Activated naive CD8-positive, alpha-beta T cell (primary cell): Measurements from ENCODE around the gene RRP1.

Experiments
- H3K27ac Mint-ChIP-seq: one replicate; pipeline ENCODE4 v1.8.0; 2021; ENCODE audit warnings: mixed read lengths
- H3K27me3 Mint-ChIP-seq: one replicate; pipeline ENCODE4 v1.8.0; 2021; ENCODE audit warnings: mixed read lengths
- H3K36me3 Mint-ChIP-seq: one replicate; pipeline ENCODE4 v1.8.0; 2021; ENCODE audit warnings: mixed read lengths
- H3K4me1 Mint-ChIP-seq: one replicate; pipeline ENCODE4 v1.8.0; 2021; ENCODE audit warnings: low read depth, mixed read lengths
- H3K4me3 Mint-ChIP-seq: one replicate; pipeline ENCODE4 v1.8.0; 2021; ENCODE audit warnings: mild to moderate bottlenecking, mixed read lengths
- H3K9me3 Mint-ChIP-seq: one replicate; pipeline ENCODE4 v1.8.0; 2021; ENCODE audit warnings: low read depth, mixed read lengths

RRP1 gene

GRCh38 chr21:43799301-43799840 lies 10.0 kb downstream of the RRP1 start:
- Mint-ChIP-seq H3K9me3 (no peaks in the 10 kb centered on the region), H3K36me3 (peaks cover 2% of the 10 kb centered on the region), H3K27me3 (no peaks in the 10 kb centered on the region), H3K27ac (no peak overlapping the region), H3K4me3 (no peak overlapping the region), H3K4me1 (peaks cover 5% of the 10 kb centered on the region)

- peaks cover under 1% of the 10 kb centered on the region for H3K36me3 Mint-ChIP-seq
- no peaks in the 10 kb centered on the region for H3K9me3 Mint-ChIP-seq
- H3K27me3 Mint-ChIP-seq = no peaks in the 10 kb centered on the region
- no peak overlapping the region for H3K27ac Mint-ChIP-seq
- H3K4me1 Mint-ChIP-seq = peaks cover 3% of the 10 kb centered on the region
- H3K4me3 Mint-ChIP-seq = no peak overlapping the region
These were observed 10.7 kb downstream of the RRP1 start for GRCh38 chr21:43800124-43800523.

GRCh38 chr21:43800566-43800965 lies 11.2 kb downstream of the RRP1 start:
- no peaks in the 10 kb centered on the region for H3K36me3 Mint-ChIP-seq

GRCh38 chr21:43801006-43801783 lies 11.8 kb downstream of the RRP1 start:
- Mint-ChIP-seq H3K4me1 (peaks cover 2% of the 10 kb centered on the region), H3K4me3 (no peak overlapping the region), H3K9me3 (no peaks in the 10 kb centered on the region), H3K36me3 (no peaks in the 10 kb centered on the region), H3K27ac (peak overlapping the region; percentile 84), H3K27me3 (no peaks in the 10 kb centered on the region)

More at GRCh38 chr21:43800566-43800965, 11.2 kb downstream of the RRP1 start:
- no peaks in the 10 kb centered on the region for H3K9me3 Mint-ChIP-seq
- H3K4me1 Mint-ChIP-seq = peaks cover 2% of the 10 kb centered on the region
- H3K4me3 Mint-ChIP-seq = no peak overlapping the region
- H3K27me3 Mint-ChIP-seq = no peaks in the 10 kb centered on the region
- H3K27ac Mint-ChIP-seq = no peak overlapping the region

GRCh38 chr21:43802713-43803313 lies 13.4 kb downstream of the RRP1 start:
- Mint-ChIP-seq H3K27me3 (no peaks in the 10 kb centered on the region), H3K4me3 (no peak overlapping the region), H3K4me1 (peaks cover 2% of the 10 kb centered on the region), H3K27ac (no peak overlapping the region), H3K36me3 (no peaks in the 10 kb centered on the region), H3K9me3 (no peaks in the 10 kb centered on the region)

GRCh38 chr21:43803558-43804300 lies 14.4 kb downstream of the RRP1 start:
- H3K27me3 Mint-ChIP-seq = no peaks in the 10 kb centered on the region
- H3K27ac Mint-ChIP-seq = no peak overlapping the region
- H3K4me3 Mint-ChIP-seq = no peak overlapping the region
- peaks cover 2% of the 10 kb centered on the region for H3K4me1 Mint-ChIP-seq
- H3K9me3 Mint-ChIP-seq = no peaks in the 10 kb centered on the region
- no peaks in the 10 kb centered on the region for H3K36me3 Mint-ChIP-seq

- H3K36me3 Mint-ChIP-seq = no peaks in the 10 kb centered on the region
- H3K9me3 Mint-ChIP-seq = no peaks in the 10 kb centered on the region
- H3K27ac Mint-ChIP-seq = peak overlapping the region; percentile 58
- H3K4me1 Mint-ChIP-seq = peaks cover 2% of the 10 kb centered on the region
- H3K27me3 Mint-ChIP-seq = no peaks in the 10 kb centered on the region
- H3K4me3 Mint-ChIP-seq = no peak overlapping the region
These were observed 16.0 kb downstream of the RRP1 start for GRCh38 chr21:43805275-43805800.

GRCh38 chr21:43806017-43806710 lies 16.8 kb downstream of the RRP1 start:
- Mint-ChIP-seq H3K4me3 (no peak overlapping the region), H3K27me3 (no peaks in the 10 kb centered on the region), H3K9me3 (no peaks in the 10 kb centered on the region), H3K36me3 (no peaks in the 10 kb centered on the region), H3K4me1 (peaks cover 4% of the 10 kb centered on the region), H3K27ac (peak overlapping the region; percentile 5)

GRCh38 chr21:43808367-43808766 lies 19.0 kb downstream of the RRP1 start:
- Mint-ChIP-seq H3K27me3 (no peaks in the 10 kb centered on the region), H3K27ac (no peak overlapping the region), H3K4me1 (peaks cover 6% of the 10 kb centered on the region), H3K36me3 (no peaks in the 10 kb centered on the region), H3K9me3 (no peaks in the 10 kb centered on the region), H3K4me3 (no peak overlapping the region)

- no peak overlapping the region for H3K27ac Mint-ChIP-seq
- H3K4me1 Mint-ChIP-seq = peaks cover 6% of the 10 kb centered on the region
- no peaks in the 10 kb centered on the region for H3K36me3 Mint-ChIP-seq
- no peaks in the 10 kb centered on the region for H3K9me3 Mint-ChIP-seq
- H3K27me3 Mint-ChIP-seq = no peaks in the 10 kb centered on the region
- no peak overlapping the region for H3K4me3 Mint-ChIP-seq
These were observed 19.5 kb downstream of the RRP1 start for GRCh38 chr21:43808832-43809251.

- Mint-ChIP-seq H3K27ac (no peak overlapping the region), H3K36me3 (no peaks in the 10 kb centered on the region), H3K4me1 (peaks cover 6% of the 10 kb centered on the region)
These were observed 20.0 kb downstream of the RRP1 start for GRCh38 chr21:43809346-43809799.

GRCh38 chr21:43809853-43810504 lies 20.6 kb downstream of the RRP1 start:
- peaks cover 10% of the 10 kb centered on the region for H3K4me1 Mint-ChIP-seq
- no peaks in the 10 kb centered on the region for H3K9me3 Mint-ChIP-seq
- H3K27ac Mint-ChIP-seq = no peak overlapping the region
- no peaks in the 10 kb centered on the region for H3K36me3 Mint-ChIP-seq
- H3K27me3 Mint-ChIP-seq = no peaks in the 10 kb centered on the region
- no peak overlapping the region for H3K4me3 Mint-ChIP-seq

More at GRCh38 chr21:43809346-43809799, 20.0 kb downstream of the RRP1 start:
- Mint-ChIP-seq H3K9me3 (no peaks in the 10 kb centered on the region), H3K4me3 (no peak overlapping the region), H3K27me3 (no peaks in the 10 kb centered on the region)

GRCh38 chr21:43810505-43811261 lies 21.3 kb downstream of the RRP1 start:
- Mint-ChIP-seq H3K27me3 (no peaks in the 10 kb centered on the region), H3K27ac (no peak overlapping the region), H3K9me3 (no peaks in the 10 kb centered on the region), H3K4me3 (no peak overlapping the region), H3K4me1 (peaks cover 10% of the 10 kb centered on the region), H3K36me3 (no peaks in the 10 kb centered on the region)
